Posterior vena cava (tissue), 2 donors: ENCODE measurements around the gene STEAP3. TPM values are rescaled to one million over a fixed set of nuclear protein-coding genes. Genes with fewer than 3 reads are reported as not detected.
A peak's percentile ranks its signal among the peaks of the same experiment; 100 is the strongest.

ENCODE experiments used
- DNase-seq: peaks from one replicate; pipeline ENCODE4 v3.0.0-alpha.2; 2020; ENCODE audit warnings: low spot score
- intact Hi-C, 2 donors: fragments of 100-400 bp; cut with DNase I; formaldehyde crosslinking; loops; one replicate each; pipeline versions ENCODE4 v1.14.1 to v1.14.2; 2022 to 2023
- total RNA-seq, 2 donors: library from RNA; stranded (reverse); fragmentation: NEBNext Ultra II Directional; extraction: Animal tissue kit (Norgen Biotek cat#: 25700); gene quantifications; one replicate each; pipeline ENCODE4 v1.2.1, GENCODE V29; 2021
- donor health status: DM: yes; HTN: yes; CAD: no.
- donor health status: DM: yes; HTN: yes; CAD: no.

Gene STEAP3
- total RNA-seq, 2 donors from 2014 or later = 5.7 to 9.3 TPM

DNA sequence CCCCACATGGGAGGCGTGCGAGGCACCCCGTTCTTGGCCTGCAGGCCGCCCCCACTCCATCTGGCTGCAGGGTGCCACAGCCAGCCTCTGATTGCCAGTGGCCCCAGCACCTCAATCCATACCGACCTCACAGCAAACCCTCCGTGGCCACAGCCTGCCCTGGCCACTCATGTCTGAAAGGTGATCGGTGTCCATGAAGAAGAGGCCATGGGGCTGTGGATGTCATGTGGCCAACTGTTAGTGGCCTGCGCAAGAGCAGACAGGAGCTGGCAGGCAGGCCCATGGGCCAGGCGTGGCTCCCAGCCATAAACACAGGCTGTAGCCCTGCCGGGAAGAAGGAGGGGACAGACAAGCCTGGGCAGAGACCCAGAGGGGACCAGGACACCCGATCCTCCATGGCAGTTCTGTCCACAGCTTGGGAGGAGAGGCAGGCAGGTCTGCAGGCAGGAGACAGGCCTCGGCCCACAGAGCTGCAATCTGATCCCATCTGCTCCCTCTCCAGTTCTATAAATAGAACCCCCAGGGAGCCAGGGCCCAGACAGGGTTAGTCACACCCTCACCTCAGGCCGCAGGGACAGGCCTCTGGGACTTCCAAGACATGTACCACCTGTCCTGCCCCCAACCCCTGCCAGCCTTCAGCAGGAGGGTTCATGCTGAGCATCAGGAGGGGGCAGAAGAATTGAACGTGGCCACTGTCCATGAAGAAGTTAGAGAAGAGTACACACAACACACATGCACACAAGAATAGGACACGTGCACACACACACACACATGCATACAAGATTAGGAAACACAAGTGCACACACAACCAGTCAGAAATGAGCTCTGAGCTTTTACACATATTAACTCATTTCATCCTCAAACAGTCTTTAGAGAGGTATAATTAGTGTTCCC is 16.9 kb downstream of the STEAP3 start:
- DNase-seq = no peak
- intact Hi-C loops = no loop called here

DNA sequence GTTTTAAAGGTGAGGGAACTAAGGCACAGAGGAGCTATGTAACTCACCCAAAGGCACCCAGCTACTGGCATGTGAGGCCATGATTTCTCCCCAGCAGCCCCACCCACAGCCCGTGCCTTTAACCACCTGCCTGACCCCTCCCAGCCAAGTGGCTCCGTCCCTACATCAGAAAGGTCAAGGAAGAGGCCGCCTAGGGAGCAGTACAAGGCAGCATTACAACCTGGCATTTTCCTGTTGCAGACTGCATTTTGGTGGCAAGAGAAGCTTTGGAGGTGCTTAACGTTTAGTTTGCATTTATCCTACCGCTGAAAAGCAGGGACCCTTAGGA is 17.5 kb downstream of the STEAP3 start:
- intact Hi-C loops = no loop called here
- no peak for DNase-seq

DNA sequence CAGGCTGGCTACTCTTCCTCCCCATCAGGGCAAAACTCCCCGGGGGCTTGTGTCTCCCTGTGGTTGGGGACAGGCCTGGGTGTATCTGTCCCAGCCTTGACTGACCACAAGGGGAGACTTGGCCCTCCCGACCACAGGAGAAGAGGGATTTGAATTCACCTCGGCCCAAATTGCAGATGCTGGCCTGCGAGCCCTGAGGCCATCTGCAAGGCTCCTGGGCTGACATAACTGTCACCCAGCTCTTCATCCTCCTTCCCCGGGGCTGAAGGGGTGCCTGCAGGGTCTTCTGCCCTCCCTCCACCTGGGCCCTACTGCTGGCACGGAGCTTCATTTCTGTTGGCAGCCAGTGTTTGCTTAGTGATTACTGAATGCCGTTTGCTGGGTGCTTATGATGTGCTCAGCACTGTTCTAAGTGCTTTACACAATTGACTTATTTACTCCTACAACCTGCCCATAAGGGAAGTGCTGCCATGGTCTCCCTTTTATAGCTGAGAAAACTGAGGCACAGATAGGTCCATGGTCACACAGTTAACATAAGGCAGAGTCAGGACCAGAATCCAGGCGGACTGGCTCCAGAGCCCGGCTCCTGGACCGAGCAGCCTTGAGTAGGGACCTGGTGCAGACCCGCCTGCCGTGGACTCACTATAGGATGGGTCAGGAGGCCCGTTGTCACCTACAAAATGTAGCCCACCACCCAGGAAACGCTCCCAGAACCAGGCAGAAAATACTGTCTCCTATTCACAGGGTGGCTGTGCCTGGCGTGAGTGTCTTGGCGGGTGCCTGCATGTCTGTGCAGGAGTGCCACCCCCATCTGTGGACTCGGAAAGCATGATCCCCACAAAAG is 18.9 kb downstream of the STEAP3 start:
- DNase-seq = no peak
- intact Hi-C loops = no loop called here

DNA sequence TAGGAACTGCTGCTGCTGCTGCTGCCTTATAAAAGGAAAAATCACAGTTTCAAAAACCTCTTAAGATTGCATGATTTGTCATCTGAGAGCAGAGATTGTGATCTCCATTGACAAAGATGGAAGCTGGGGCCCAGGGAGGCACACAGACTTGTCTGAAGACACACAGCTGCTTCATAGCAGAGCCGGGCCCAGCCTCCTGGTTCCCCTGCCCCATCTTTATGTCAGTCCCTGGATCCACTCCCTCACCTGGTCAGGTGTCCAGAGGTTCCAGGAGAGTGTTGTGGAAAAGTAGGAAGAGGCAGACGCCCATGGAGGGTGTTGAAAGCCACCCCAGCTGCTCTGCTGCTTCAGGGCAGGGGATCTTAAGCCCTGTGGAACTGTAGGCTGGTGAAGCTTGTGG is 20.0 kb downstream of the STEAP3 start:
- intact Hi-C loops = no loop called here
- DNase-seq = no peak

DNA sequence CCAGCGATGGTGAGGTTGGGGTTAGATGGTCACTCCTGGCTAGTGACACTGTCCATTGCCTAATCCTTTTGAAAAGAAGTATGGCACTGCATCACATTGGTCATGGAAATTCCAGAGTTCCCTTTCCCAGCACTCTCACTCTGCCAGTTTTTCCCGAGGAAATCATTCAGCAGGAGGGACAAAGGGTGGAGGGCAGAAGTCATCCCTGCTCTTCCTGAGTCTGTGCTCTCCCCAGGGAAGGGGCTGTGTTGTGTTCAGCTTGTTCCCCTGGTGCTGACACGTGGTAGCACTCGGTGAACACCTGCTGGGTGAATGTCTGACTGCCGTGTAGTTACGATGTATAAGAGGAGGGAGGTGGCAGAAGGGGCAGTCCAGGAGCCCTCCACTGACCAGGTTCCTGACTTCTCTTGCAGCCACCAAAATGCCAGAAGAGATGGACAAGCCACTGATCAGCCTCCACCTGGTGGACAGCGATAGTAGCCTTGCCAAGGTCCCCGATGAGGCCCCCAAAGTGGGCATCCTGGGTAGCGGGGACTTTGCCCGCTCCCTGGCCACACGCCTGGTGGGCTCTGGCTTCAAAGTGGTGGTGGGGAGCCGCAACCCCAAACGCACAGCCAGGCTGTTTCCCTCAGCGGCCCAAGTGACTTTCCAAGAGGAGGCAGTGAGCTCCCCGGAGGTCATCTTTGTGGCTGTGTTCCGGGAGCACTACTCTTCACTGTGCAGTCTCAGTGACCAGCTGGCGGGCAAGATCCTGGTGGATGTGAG is 21.6 kb downstream of the STEAP3 start:
- intact Hi-C loops = no loop called here
- DNase-seq = no peak

DNA sequence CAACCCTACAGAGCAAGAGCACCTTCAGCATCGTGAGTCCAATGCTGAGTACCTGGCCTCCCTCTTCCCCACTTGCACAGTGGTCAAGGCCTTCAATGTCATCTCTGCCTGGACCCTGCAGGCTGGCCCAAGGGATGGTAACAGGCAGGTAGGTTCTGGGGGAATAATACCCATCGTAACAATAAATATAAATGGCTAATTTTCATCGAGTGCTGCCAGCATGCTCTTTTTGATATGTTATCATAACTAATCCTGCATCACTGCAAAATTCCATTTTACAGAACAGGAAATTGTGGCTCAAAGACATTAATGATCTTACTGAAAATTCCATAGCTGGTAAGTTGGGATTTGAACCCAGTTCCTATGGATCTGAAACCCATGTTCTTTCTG is 22.2 kb downstream of the STEAP3 start:
- intact Hi-C loops = no loop called here
- peak; percentile 48 for DNase-seq

DNA sequence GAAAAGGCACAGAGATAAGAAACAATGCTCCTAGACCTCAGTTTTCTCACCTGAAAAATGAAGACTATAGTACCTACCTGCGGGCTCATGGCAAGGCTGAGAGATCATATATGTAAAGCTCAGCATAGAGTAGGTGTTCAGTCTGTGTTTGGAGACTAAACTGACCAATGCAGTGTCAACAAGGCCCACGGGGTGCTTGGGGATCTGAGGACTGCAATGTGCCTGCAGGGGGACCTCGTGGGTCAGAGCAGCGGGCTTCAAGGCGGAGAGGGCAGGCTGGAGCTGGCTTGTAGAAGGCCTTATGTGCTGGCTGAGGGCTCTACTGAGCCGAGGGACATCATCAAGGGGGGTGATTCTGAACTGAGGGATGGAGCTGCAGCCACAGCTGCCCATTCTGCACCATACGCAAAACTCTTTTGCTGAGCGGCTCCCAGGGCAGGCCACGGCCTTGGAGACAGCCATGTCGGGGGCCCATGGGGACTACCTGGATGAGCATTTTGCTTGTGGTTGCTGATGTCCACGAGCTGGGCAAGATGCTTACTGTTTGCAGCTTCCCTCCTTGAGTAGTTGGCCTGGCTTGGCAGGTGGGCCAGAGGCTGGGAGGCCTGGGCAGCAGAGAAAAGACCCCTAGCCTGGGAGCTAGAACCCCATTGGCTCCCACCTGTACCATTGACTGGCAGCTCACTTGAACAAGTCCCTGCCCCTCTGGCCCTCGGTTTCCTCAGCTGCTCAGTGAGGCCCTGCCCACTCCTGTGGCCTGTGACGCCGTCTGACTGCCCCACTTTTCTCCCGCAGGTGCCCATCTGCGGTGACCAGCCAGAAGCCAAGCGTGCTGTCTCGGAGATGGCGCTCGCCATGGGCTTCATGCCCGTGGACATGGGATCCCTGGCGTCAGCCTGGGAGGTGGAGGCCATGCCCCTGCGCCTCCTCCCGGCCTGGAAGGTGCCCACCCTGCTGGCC is 23.5 kb downstream of the STEAP3 start:
- DNase-seq = no peak
- intact Hi-C loops = no loop called here

DNA sequence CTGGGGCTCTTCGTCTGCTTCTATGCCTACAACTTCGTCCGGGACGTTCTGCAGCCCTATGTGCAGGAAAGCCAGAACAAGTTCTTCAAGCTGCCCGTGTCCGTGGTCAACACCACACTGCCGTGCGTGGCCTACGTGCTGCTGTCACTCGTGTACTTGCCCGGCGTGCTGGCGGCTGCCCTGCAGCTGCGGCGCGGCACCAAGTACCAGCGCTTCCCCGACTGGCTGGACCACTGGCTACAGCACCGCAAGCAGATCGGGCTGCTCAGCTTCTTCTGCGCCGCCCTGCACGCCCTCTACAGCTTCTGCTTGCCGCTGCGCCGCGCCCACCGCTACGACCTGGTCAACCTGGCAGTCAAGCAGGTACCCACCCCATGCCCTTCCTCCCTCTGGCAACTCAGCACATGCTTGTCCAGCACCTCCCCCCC is 24.2 kb downstream of the STEAP3 start:
- DNase-seq = no peak
- intact Hi-C loops = no loop called here

DNA sequence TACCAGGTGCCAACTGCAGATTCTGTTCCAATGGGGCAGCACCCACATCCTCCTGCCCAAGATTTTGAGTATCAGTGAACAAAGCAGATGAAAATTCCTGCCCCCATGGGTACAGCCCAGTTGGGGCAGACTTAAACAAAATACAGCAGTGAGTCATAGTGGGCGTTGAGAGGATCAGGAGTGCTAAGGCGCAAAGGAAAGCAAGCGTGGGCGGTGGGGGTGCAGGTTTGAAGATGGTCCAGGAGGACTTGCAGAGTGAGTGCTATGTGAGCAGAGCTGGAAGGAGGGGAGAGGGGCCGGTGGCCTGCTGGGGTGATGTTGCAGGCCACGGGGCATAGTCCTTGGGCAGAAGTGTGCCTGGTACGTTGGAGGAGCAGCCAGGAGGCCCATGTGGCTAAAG is 24.7 kb downstream of the STEAP3 start:
- no peak for DNase-seq

DNA sequence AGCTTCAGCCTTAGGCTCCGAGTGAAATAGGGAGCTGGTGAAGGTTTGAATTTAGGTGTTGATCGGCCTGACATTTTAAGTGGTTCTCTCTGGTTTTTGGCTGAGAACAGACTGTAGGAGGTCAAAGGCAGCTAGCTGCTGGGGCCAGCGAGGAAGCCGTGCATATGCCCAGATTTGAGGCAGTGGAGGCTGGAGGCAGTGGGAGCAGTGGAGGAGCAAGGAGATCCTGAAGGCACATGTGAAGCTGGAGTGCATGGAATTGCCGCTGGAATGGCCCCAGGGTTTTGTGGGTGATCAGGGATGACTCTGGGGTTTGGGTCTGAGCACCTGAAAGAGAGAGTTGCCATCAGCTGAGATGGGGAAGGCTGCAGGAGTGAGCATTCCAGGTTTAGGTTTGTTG is 25.1 kb downstream of the STEAP3 start:
- no peak for DNase-seq
- intact Hi-C loops = no loop called here

More for the DNA sequence above, 24.7 kb downstream of the STEAP3 start:
- intact Hi-C loops = no loop called here

DNA sequence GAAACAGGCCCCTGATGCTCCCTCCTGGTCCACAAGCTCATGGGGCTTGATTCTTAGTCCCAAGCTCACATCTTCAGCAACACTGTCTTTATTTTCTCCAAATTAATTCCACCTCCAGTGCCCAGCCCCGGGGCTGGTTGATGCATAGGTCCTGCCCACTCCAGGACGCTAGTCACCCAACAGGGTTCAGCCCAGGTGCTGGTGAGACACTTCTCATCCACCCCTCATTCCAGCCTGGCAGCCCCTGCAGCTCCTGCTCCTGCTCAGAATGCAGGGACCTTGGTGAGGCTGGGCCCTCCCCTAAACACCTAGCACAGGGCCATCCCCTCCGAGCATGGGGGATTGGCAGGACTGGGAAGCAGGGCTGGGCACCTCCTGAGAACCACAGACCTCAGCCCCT is 25.7 kb downstream of the STEAP3 start:
- DNase-seq = no peak
- intact Hi-C loops = no loop called here

DNA sequence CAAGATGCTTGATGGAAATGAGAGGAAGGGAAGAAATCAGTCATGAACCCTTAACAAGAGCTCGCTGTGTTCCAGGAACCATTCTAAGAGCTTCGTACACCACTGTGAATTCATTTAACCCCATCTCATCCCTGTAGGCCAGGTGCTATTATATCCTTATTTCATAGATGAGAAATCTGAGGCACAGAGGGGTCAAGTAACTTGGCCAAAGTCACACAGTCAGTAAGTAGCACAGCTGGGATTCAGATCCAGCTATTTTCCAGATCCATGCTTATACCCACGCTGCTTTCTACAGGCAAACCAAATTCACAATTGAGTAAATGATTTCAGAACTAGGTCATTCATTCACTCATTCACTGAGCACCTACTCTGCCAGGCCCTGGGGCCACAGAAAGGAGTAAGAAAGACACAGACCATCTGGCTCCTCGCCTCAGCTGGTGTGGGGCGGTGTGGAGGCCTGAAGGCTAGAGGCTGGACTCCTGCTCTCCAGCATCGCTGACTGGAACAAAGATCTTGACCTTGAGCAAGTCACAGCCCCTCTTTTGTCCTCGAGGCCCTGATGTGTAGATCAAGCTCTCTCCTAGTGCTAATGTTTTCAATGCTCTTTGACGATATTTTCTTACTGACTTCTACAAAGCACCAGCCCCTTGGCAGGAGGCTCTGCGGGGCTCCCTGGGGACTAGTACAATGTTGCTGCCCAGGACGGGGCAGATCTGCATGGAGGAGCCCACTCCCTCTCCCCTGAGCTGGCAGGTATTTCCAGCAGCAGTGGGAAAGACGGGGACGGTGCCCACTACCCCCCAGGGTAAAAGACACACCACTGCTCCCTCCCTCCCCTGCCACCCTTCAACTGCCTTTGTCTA is 26.5 kb downstream of the STEAP3 start:
- no peak for DNase-seq

DNA sequence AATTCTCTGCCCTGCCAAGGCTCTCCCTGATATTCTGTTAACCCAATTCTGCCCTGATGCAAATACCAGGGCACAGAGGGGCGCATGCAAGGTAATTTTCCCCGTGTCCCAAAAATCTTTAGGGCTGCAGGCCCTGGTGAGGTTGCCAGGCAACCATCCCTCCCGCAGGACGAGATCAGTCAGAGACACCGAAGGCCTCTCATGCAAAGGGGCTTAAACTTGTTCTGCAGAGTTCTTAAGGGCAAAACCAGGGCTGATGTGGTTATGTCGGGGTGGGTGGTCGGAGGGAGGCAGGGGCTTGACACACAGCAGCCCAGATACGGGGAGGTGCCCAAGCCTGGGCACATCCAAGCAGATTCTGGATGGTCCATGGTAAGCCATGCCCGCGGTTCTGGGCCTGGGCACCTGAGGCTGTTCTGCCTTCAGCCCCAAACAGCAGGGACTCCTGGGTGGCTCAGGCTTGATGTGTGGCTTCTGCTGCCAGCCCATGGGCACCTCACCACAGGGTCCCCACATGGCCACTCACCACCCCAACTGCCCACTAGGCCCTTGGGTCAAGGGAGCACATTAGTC is 27.2 kb downstream of the STEAP3 start:
- no peak for DNase-seq
- intact Hi-C loops = loop anchor here in 1 of 2 donors (5.0 kb wide), 1 partner anchor 436 kb away; no protein-coding TSS in a partner anchor

More for the DNA sequence above, 26.5 kb downstream of the STEAP3 start:
- intact Hi-C loops = loop anchor here in 1 of 2 donors (5.0 kb wide), 1 partner anchor 437 kb away; no protein-coding TSS in a partner anchor

DNA sequence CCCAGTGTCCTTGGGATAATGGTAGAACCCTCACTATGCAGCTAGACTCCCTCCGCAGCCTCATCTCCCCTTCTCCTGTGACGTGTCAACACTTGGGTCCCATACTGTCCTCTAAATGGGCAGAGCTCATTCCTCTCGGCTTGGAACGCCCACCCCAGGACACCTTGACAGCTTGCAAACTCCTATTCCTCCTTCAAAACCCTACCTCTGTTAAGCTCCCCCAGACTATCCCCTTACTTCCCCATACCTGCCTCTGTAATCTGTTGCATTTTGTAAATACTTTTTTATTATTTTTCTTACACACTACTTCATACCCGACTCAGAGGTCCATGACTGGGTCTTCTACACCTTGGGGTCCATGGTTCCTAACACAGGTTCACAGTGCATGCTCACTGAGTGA is 28.0 kb downstream of the STEAP3 start:
- intact Hi-C loops = loop anchor here in 1 of 2 donors (5.0 kb wide), 1 partner anchor 436 kb away; no protein-coding TSS in a partner anchor
- no peak for DNase-seq

DNA sequence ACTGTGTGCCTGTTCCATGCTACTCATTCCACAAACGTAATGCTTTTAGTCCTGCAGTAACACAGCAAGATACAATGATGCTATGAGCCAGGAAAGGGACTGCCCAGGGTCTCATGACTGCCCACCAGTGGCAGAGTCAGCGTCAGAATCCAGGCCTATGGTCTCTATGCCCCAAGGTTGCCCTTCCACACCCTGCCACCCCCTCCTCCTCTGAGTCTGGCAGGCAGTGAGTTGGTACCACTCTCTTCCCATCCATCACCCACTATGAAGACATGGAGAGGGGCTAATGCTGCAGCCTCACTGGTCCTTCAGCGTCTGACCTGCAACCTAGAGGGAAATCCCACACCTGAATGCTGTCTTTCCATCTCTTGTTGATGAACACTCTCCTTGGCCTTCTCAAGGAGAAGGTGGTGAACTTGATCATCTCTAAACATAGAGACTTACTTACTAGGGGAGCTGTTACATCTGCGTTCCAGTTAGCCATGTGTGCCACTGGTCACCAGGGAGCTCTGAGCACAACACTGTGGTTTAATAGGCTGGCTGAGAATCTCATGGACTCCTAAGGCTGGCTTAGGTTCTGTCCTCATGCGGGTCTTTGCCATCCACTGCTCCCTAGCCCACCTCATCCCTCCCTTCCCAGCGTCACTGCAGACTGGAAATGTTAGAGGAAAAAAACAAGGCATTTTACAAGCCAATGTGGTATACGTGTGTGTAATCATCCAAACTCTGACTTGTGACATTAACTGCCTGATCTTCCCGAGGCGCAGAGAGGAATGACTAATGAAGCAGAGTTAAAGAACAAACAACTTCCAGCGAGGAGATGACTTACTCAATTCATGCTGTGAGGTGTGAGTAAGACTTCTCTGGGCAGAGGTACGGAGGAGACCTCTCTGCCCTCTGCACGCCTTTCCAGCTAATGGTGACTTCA is 28.8 kb downstream of the STEAP3 start:
- intact Hi-C loops = loop anchor here in 1 of 2 donors (5.0 kb wide), 1 partner anchor 435 kb away; no protein-coding TSS in a partner anchor
- DNase-seq = no peak

DNA sequence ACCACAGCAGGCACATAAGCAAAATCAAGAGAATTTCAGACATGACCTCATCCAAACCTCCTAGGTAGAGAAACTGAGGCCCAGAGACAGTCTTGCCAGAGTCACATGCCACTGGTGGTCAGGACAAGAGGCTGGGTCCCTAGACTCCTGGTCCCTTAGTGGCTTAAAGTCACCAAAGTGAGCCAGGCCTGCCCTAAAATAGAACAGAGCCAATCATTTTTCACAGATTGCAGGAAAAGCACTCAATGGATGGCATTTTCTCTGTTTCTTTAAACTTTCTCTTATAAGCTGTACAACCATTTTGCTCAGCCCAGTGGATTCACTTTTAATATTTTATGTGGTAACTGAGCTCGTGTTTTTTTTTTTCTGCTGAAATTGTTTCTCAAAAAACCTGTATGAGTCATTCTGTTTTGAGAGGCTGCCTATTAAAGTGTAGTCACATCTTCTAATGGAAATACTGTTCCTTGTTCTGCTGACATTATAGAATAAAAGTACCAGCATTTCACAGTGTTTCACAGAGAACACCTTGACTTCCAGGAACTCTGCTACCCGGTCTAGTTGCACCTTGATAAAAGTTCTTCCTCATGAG is 29.6 kb downstream of the STEAP3 start:
- no peak for DNase-seq
- intact Hi-C loops = loop anchor here in 1 of 2 donors (5.0 kb wide), 1 partner anchor 434 kb away; no protein-coding TSS in a partner anchor
